ENCODE data around the gene STARD4. TPM values are rescaled to one million over a fixed set of nuclear protein-coding genes. Genes with fewer than 3 reads are reported as not detected.

STARD4 gene
- total and polyA plus RNA-seq, 2 of the 13 experiments (the other 11 are each of a cell fraction or from before 2014, with no cell fraction given): 27.4 to 66.9 TPM

DNA sequence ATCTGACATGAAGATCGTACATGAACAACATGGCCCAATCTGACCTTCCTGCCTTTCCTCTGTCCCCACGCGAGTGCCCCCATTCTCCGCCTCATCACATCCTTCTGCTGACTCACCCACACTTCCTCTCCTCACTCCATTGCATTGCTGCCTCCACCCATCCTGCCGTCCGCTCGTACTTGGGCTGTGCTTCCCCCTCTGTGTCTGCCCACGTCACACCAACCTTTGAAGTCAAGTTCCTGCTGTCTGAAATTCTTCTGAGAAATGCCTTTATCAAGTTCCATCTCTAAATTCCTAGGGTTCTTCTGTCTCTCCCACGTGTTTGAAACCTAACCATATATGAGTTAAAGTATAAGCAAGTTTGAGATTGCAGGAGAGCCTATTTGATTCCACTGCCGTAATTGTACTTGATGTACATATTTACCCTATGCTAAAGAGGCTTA, 18.0 kb upstream of the STARD4 start (continued):
- TF ChIP-seq, protein P1, sequence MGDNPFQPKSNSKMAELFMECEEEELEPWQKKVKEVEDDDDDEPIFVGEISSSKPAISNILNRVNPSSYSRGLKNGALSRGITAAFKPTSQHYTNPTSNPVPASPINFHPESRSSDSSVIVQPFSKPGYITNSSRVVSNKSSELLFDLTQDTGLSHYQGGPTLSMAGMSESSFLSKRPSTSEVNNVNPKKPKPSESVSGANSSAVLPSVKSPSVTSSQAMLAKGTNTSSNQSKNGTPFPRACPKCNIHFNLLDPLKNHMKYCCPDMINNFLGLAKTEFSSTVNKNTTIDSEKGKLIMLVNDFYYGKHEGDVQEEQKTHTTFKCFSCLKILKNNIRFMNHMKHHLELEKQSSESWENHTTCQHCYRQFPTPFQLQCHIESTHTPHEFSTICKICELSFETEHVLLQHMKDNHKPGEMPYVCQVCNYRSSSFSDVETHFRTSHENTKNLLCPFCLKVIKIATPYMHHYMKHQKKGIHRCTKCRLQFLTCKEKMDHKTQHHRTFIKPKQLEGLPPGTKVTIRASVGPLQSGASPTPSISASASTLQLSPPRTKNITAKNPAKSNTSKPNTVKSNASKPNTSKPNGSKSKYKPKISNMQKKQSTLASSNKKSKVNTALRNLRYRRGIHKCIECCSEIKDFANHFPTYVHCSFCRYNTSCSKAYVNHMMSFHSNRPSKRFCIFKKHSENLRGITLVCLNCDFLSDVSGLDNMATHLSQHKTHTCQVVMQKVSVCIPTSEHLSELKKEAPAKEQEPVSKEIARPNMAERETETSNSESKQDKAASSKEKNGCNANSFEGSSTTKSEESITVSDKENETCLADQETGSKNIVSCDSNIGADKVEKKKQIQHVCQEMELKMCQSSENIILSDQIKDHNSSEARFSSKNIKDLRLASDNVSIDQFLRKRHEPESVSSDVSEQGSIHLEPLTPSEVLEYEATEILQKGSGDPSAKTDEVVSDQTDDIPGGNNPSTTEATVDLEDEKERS (CRISPR knock-in tag; IDR thresholded peaks at IDR 0.05): no peak
- TF ChIP-seq, protein P2, sequence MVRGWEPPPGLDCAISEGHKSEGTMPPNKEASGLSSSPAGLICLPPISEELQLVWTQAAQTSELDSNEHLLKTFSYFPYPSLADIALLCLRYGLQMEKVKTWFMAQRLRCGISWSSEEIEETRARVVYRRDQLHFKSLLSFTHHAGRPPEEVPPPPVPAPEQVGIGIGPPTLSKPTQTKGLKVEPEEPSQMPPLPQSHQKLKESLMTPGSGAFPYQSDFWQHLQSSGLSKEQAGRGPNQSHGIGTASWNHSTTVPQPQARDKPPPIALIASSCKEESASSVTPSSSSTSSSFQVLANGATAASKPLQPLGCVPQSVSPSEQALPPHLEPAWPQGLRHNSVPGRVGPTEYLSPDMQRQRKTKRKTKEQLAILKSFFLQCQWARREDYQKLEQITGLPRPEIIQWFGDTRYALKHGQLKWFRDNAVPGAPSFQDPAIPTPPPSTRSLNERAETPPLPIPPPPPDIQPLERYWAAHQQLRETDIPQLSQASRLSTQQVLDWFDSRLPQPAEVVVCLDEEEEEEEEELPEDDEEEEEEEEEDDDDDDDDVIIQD (CRISPR knock-in tag; IDR thresholded peaks at IDR 0.05; ENCODE audit: low read depth): 0 out of 2 replicates have a peak, but pooled peaks have one; percentile 19
- TF ChIP-seq NFE2 (CRISPR knock-in tag; IDR thresholded peaks at IDR 0.05) (peak; percentile 73; the same call in 1 of the 2 replicates), ARNT (IDR thresholded peaks at IDR 0.05) (no peak), GLI4 (CRISPR knock-in tag; IDR thresholded peaks at IDR 0.05; ENCODE audit: borderline replicate concordance) (no peak), ZNF550 (CRISPR knock-in tag; IDR thresholded peaks at IDR 0.05; ENCODE audit: borderline replicate concordance) (no peak), GABPB1 (CRISPR knock-in tag; IDR thresholded peaks at IDR 0.05) (peak; percentile 41; the same call in 1 of the 2 replicates), LCORL (IDR thresholded peaks at IDR 0.05) (no peak), LCORL (CRISPR knock-in tag; IDR thresholded peaks at IDR 0.05) (no peak), ZNF839 (CRISPR knock-in tag; IDR thresholded peaks at IDR 0.05; ENCODE audit: borderline replicate concordance) (no peak), CENPT (CRISPR knock-in tag; IDR thresholded peaks at IDR 0.05; ENCODE audit: low read depth) (no peak), KDM5A (IDR thresholded peaks at IDR 0.05; ENCODE audit: borderline replicate concordance, low read length) (no peak), EZH2 (conservative IDR thresholded peaks at IDR 0.05; ENCODE audit: low read depth, low read length) (no peak), PRPF4 (IDR thresholded peaks at IDR 0.05; ENCODE audit: low read depth, low read length, poor library complexity, severe bottlenecking) (no peak), MZF1 (CRISPR knock-in tag; IDR thresholded peaks at IDR 0.05; ENCODE audit: borderline replicate concordance) (no peak), NKX3-1 (CRISPR knock-in tag; IDR thresholded peaks at IDR 0.05) (no peak), POGZ (CRISPR knock-in tag; IDR thresholded peaks at IDR 0.05) (no peak), ATF7-NPFF (CRISPR knock-in tag; IDR thresholded peaks at IDR 0.05; ENCODE audit: low read depth) (no peak)
- TF ChIP-seq, protein P3, sequence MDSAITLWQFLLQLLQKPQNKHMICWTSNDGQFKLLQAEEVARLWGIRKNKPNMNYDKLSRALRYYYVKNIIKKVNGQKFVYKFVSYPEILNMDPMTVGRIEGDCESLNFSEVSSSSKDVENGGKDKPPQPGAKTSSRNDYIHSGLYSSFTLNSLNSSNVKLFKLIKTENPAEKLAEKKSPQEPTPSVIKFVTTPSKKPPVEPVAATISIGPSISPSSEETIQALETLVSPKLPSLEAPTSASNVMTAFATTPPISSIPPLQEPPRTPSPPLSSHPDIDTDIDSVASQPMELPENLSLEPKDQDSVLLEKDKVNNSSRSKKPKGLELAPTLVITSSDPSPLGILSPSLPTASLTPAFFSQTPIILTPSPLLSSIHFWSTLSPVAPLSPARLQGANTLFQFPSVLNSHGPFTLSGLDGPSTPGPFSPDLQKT (CRISPR knock-in tag; IDR thresholded peaks at IDR 0.05; ENCODE audit: borderline replicate concordance): no peak
- TF ChIP-seq, protein P4, sequence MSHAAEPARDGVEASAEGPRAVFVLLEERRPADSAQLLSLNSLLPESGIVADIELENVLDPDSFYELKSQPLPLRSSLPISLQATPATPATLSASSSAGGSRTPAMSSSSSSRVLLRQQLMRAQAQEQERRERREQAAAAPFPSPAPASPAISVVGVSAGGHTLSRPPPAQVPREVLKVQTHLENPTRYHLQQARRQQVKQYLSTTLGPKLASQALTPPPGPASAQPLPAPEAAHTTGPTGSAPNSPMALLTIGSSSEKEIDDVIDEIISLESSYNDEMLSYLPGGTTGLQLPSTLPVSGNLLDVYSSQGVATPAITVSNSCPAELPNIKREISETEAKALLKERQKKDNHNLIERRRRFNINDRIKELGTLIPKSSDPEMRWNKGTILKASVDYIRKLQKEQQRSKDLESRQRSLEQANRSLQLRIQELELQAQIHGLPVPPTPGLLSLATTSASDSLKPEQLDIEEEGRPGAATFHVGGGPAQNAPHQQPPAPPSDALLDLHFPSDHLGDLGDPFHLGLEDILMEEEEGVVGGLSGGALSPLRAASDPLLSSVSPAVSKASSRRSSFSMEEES (CRISPR knock-in tag; IDR thresholded peaks at IDR 0.05): no peak
- TF ChIP-seq, protein P5, sequence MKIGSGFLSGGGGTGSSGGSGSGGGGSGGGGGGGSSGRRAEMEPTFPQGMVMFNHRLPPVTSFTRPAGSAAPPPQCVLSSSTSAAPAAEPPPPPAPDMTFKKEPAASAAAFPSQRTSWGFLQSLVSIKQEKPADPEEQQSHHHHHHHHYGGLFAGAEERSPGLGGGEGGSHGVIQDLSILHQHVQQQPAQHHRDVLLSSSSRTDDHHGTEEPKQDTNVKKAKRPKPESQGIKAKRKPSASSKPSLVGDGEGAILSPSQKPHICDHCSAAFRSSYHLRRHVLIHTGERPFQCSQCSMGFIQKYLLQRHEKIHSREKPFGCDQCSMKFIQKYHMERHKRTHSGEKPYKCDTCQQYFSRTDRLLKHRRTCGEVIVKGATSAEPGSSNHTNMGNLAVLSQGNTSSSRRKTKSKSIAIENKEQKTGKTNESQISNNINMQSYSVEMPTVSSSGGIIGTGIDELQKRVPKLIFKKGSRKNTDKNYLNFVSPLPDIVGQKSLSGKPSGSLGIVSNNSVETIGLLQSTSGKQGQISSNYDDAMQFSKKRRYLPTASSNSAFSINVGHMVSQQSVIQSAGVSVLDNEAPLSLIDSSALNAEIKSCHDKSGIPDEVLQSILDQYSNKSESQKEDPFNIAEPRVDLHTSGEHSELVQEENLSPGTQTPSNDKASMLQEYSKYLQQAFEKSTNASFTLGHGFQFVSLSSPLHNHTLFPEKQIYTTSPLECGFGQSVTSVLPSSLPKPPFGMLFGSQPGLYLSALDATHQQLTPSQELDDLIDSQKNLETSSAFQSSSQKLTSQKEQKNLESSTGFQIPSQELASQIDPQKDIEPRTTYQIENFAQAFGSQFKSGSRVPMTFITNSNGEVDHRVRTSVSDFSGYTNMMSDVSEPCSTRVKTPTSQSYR (CRISPR knock-in tag; IDR thresholded peaks at IDR 0.05; ENCODE audit: borderline replicate concordance): no peak
